ENCODE results near the gene ABCC1. TPM values are rescaled to one million over a fixed set of nuclear protein-coding genes. Genes with fewer than 3 reads are reported as not detected.

Gene ABCC1
- total RNA-seq, 1 experiment from 2014 or later = 25.0 TPM

GRCh38 chr16:16124974-16125373 lies 175.6 kb downstream of the ABCC1 start:
- H3K4me3 ChIP-seq (ENCODE audit: low read depth, low read length, poor library complexity, severe bottlenecking) = no peak overlapping the region
- CTCF ChIA-PET = no interaction called here
- DNase-seq (ENCODE audit: low spot score) = no peak
- no peaks in the 10 kb centered on the region for H3K4me1 ChIP-seq (ENCODE audit: insufficient read depth, low read length, poor library complexity, severe bottlenecking)
- BruUV-seq (replicated peaks) = no TSS peak
- no peaks in the 10 kb centered on the region for H3K9me3 ChIP-seq (ENCODE audit: low read depth, low read length, poor library complexity, severe bottlenecking)
- no peaks in the 10 kb centered on the region for H3K36me3 ChIP-seq (ENCODE audit: insufficient read depth, low read length, poor library complexity, severe bottlenecking)
- H3K27me3 ChIP-seq (replicated peaks; ENCODE audit: insufficient read depth, low read depth, low read length, poor library complexity) = no peaks in the 10 kb centered on the region
- POLR2A ChIA-PET (ENCODE audit: low non-redundant PET) = no interaction called here
- intact Hi-C loops (cut with micrococcal nuclease; ENCODE audit: unreplicated experiment) = no loop called here
- H3K27ac ChIP-seq (ENCODE audit: low read depth, low read length, poor library complexity, severe bottlenecking) = no peak overlapping the region
- TF ChIP-seq EZH2 (IDR thresholded peaks at IDR 0.05; ENCODE audit: borderline replicate concordance, low read depth, low read length, poor library complexity, severe bottlenecking) (no peak), CTCF (conservative IDR thresholded peaks at IDR 0.05; ENCODE audit: low read depth, low read length) (no peak)

- H3K36me3 ChIP-seq (ENCODE audit: insufficient read depth, low read length, poor library complexity, severe bottlenecking) = no peaks in the 10 kb centered on the region
- no peaks in the 10 kb centered on the region for H3K27me3 ChIP-seq (replicated peaks; ENCODE audit: insufficient read depth, low read depth, low read length, poor library complexity)
- DNase-seq (ENCODE audit: low spot score) = no peak
- H3K9me3 ChIP-seq (ENCODE audit: low read depth, low read length, poor library complexity, severe bottlenecking) = no peaks in the 10 kb centered on the region
- ChIA-PET CTCF (interaction anchor here (1.9 kb wide), 1 partner anchor 252 kb away, joined by 6 read pairs; no protein-coding TSS in a partner anchor), POLR2A (ENCODE audit: low non-redundant PET) (no interaction called here)
- H3K4me1 ChIP-seq (ENCODE audit: insufficient read depth, low read length, poor library complexity, severe bottlenecking) = no peaks in the 10 kb centered on the region
- intact Hi-C loops (cut with micrococcal nuclease; ENCODE audit: unreplicated experiment) = loop anchor here (1.0 to 2.0 kb wide), 2 partner anchors 252 to 361 kb away; no protein-coding TSS in a partner anchor
- no peak overlapping the region for H3K27ac ChIP-seq (ENCODE audit: low read depth, low read length, poor library complexity, severe bottlenecking)
- H3K4me3 ChIP-seq (ENCODE audit: low read depth, low read length, poor library complexity, severe bottlenecking) = no peak overlapping the region
- no TSS peak for BruUV-seq (replicated peaks)
- TF ChIP-seq EZH2 (IDR thresholded peaks at IDR 0.05; ENCODE audit: borderline replicate concordance, low read depth, low read length, poor library complexity, severe bottlenecking) = no peak
- no peak for TF ChIP-seq CTCF (conservative IDR thresholded peaks at IDR 0.05; ENCODE audit: low read depth, low read length)
Observed at GRCh38 chr16:16126896-16127295, 177.5 kb downstream of the ABCC1 start.

- no peaks in the 10 kb centered on the region for H3K36me3 ChIP-seq (ENCODE audit: insufficient read depth, low read length, poor library complexity, severe bottlenecking)
- no TSS peak for BruUV-seq (replicated peaks)
- no peaks in the 10 kb centered on the region for H3K27me3 ChIP-seq (replicated peaks; ENCODE audit: insufficient read depth, low read depth, low read length, poor library complexity)
- CTCF ChIA-PET = interaction anchor here (0.6 to 1.9 kb wide), 4 partner anchors 12 to 418 kb away, joined by 6 to 9 read pairs (median 8); no protein-coding TSS in a partner anchor
- intact Hi-C loops (cut with micrococcal nuclease; ENCODE audit: unreplicated experiment) = loop anchor here (1.0 to 2.0 kb wide), 2 partner anchors 253 to 361 kb away; no protein-coding TSS in a partner anchor
- POLR2A ChIA-PET (ENCODE audit: low non-redundant PET) = no interaction called here
- no peaks in the 10 kb centered on the region for H3K9me3 ChIP-seq (ENCODE audit: low read depth, low read length, poor library complexity, severe bottlenecking)
- TF ChIP-seq EZH2 (IDR thresholded peaks at IDR 0.05; ENCODE audit: borderline replicate concordance, low read depth, low read length, poor library complexity, severe bottlenecking) (no peak), CTCF (conservative IDR thresholded peaks at IDR 0.05; ENCODE audit: low read depth, low read length) (peak; percentile 88)
- no peak overlapping the region for H3K4me3 ChIP-seq (ENCODE audit: low read depth, low read length, poor library complexity, severe bottlenecking)
- DNase-seq (ENCODE audit: low spot score) = peak; percentile 73
- H3K4me1 ChIP-seq (ENCODE audit: insufficient read depth, low read length, poor library complexity, severe bottlenecking) = no peaks in the 10 kb centered on the region
- no peak overlapping the region for H3K27ac ChIP-seq (ENCODE audit: low read depth, low read length, poor library complexity, severe bottlenecking)
Observed at GRCh38 chr16:16127469-16128116, 178.2 kb downstream of the ABCC1 start.
